Measurements from ENCODE around the gene SERINC5. TPM values are rescaled to one million over a fixed set of nuclear protein-coding genes. Genes with fewer than 3 reads are reported as not detected.

Gene SERINC5
- total RNA-seq, 1 donor from 2014 or later, result 8.3 TPM

DNA sequence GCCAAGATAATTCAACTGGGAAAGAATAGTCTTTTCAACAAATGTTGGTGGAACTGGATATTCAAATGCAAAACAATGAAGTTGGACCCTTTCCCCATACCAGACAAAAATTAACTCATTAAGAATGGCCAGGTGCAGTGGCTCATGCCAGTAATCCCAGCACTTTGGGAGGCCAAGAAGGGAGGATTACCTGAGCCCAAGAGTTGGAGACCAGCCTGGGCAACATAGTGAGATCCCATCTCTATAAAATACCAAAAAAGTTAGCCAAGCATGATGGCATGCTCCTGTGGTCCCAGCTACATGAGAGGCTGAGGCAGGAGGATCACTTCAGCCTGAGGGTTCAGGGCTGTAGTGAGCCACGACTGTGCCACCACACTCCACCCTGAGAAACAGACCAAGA is 24.2 kb downstream of the SERINC5 start:
- no peak for DNase-seq (ENCODE audit: low read depth, low spot score)
- Mint-ChIP-seq H3K4me1 (peaks cover 7% of the 10 kb centered on the region), H3K27ac (ENCODE audit: unreplicated experiment) (no peak overlapping the region), H3K27me3 (ENCODE audit: low read depth) (no peaks in the 10 kb centered on the region), H3K9me3 (no peaks in the 10 kb centered on the region), H3K4me3 (no peak overlapping the region), H3K36me3 (ENCODE audit: low read depth) (no peaks in the 10 kb centered on the region)
- TF ChIP-seq, protein P1, sequence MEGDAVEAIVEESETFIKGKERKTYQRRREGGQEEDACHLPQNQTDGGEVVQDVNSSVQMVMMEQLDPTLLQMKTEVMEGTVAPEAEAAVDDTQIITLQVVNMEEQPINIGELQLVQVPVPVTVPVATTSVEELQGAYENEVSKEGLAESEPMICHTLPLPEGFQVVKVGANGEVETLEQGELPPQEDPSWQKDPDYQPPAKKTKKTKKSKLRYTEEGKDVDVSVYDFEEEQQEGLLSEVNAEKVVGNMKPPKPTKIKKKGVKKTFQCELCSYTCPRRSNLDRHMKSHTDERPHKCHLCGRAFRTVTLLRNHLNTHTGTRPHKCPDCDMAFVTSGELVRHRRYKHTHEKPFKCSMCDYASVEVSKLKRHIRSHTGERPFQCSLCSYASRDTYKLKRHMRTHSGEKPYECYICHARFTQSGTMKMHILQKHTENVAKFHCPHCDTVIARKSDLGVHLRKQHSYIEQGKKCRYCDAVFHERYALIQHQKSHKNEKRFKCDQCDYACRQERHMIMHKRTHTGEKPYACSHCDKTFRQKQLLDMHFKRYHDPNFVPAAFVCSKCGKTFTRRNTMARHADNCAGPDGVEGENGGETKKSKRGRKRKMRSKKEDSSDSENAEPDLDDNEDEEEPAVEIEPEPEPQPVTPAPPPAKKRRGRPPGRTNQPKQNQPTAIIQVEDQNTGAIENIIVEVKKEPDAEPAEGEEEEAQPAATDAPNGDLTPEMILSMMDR (conservative IDR thresholded peaks at IDR 0.05), result no peak

DNA sequence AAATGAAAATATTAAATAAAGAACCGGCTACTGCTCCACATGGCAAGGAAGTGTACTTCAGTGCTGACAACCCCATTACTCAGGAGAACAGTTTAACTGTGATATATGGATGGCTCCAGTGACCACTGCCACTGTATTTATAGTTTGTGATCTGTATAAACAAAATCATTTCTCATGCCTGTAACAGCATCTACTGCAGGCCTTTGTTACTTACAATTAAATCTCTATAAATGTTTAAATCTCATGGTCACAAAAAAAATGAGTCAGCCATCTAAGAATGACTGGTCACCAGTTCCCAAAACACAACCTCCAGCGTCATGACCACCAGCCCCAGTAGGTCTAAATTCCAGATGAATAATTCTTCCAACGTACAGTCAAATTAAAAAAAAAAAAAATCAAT is 24.6 kb downstream of the SERINC5 start:
- Mint-ChIP-seq H3K27me3 (ENCODE audit: low read depth) (no peaks in the 10 kb centered on the region), H3K4me1 (peaks cover 7% of the 10 kb centered on the region), H3K36me3 (ENCODE audit: low read depth) (no peaks in the 10 kb centered on the region), H3K27ac (ENCODE audit: unreplicated experiment) (no peak overlapping the region), H3K9me3 (no peaks in the 10 kb centered on the region), H3K4me3 (no peak overlapping the region)
- DNase-seq (ENCODE audit: low read depth, low spot score), result no peak
- TF ChIP-seq, protein P1 (conservative IDR thresholded peaks at IDR 0.05), result no peak

DNA sequence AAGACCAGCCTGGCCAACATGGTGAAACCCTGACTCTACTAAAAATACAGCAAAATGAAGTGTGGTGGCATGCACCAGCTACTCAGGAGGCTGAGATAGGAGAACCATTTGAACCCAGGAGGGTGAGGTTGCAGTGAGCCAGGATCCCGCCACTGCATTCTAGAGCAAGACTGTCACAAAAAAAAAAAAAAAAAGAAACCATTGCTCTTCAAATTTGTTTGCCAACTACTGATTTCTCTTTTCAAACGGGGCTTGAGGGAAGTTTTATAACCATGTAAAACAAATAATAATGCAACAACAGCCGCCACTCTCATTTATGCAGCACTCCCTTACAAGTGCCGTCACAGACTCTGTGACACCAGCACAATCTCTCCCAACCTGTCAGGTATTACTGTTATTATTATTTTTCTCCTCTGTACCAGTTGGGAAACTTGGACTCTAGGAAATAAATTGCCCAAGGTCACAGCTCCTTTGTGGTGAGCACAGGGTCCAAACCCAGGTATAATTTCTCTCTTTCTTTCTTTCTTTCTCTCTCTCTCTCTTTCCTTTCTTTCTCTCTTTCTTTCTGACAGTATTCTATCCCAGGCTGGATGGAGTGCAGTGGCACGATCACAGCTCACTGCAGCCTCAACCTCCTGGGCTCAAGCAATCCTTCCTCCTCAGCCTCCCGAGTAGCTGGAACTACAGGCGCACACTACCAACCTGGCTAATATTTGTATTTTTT is 25.4 kb downstream of the SERINC5 start:
- TF ChIP-seq, protein P1 (conservative IDR thresholded peaks at IDR 0.05), result no peak
- Mint-ChIP-seq H3K4me3 (no peak overlapping the region), H3K27ac (ENCODE audit: unreplicated experiment) (peak overlapping the region; percentile 75), H3K27me3 (ENCODE audit: low read depth) (no peaks in the 10 kb centered on the region), H3K4me1 (peaks cover 7% of the 10 kb centered on the region), H3K36me3 (ENCODE audit: low read depth) (no peaks in the 10 kb centered on the region), H3K9me3 (no peaks in the 10 kb centered on the region)
- DNase-seq (ENCODE audit: low read depth, low spot score), result no peak

DNA sequence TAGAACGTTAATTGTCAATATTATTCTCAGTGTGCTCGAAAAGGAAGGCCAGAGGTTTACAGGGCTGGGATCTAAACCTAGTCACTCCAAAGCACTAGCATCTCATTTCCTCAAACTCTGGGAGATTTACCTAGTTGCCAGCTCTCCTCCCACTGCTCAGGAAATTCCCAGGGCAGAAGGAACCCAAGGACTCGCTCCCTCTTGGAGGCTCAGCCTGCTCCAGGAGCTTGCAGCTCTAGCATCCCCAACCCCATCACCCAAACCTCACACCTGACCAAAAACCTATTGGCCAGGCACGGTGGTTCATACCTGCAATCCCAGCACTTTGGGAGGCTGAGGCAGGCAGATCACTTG is 26.0 kb downstream of the SERINC5 start:
- H3K27me3 Mint-ChIP-seq (ENCODE audit: low read depth), result no peaks in the 10 kb centered on the region
- no peak overlapping the region for H3K27ac Mint-ChIP-seq (ENCODE audit: unreplicated experiment)
- TF ChIP-seq, protein P1 (conservative IDR thresholded peaks at IDR 0.05), result no peak
- H3K4me1 Mint-ChIP-seq, result peaks cover 7% of the 10 kb centered on the region
- no peaks in the 10 kb centered on the region for H3K9me3 Mint-ChIP-seq
- no peak for DNase-seq (ENCODE audit: low read depth, low spot score)
- no peak overlapping the region for H3K4me3 Mint-ChIP-seq
- H3K36me3 Mint-ChIP-seq (ENCODE audit: low read depth), result no peaks in the 10 kb centered on the region

DNA sequence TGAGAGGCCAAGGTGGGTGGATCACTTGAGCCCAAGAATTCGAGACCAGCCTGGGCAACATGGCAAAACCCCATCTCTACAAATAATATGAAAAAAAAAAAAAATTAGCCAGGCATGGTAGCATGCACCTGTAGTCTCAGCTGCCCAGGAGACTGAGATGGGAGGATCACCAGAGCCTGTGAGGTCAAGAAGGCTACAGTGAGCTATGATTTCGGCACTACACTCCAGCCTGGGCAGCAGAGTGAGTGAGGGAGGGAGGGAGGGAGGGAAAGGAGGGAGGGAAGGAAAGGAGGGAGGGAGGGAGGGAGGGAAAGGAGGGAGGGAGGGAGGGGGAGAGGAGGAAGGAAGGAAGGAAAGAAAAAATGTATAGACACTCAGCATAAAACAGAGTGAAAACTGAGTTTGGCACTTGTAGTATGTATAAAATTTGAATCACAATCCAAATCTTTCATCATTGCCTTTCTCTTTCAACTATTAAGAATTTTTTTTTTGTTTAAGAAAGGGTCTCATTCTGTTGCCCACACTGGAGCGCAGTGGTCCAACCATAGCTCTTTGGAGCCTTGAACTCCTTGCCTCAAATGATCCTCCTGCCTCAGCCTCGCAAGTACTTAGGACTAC is 27.8 kb downstream of the SERINC5 start:
- no peaks in the 10 kb centered on the region for H3K9me3 Mint-ChIP-seq
- TF ChIP-seq, protein P1 (conservative IDR thresholded peaks at IDR 0.05), result no peak
- no peak overlapping the region for H3K4me3 Mint-ChIP-seq
- no peak overlapping the region for H3K27ac Mint-ChIP-seq (ENCODE audit: unreplicated experiment)
- no peaks in the 10 kb centered on the region for H3K36me3 Mint-ChIP-seq (ENCODE audit: low read depth)
- H3K4me1 Mint-ChIP-seq, result peaks cover 7% of the 10 kb centered on the region
- DNase-seq (ENCODE audit: low read depth, low spot score), result no peak
- H3K27me3 Mint-ChIP-seq (ENCODE audit: low read depth), result no peaks in the 10 kb centered on the region
